ENCODE measurements around the gene NPAS1. TPM values are rescaled to one million over a fixed set of nuclear protein-coding genes. Genes with fewer than 3 reads are reported as not detected.

NPAS1 gene
- polyA plus RNA-seq, 1 donor (not counting 4 experiments of a cell fraction or from before 2014, with no cell fraction given): 0.42 TPM

- Histone ChIP-seq H4K20me1 (ENCODE audit: control insufficient read depth, extremely low read depth, insufficient read depth, low read length) (no peaks in the 10 kb centered on the region), H3K4me1 (ENCODE audit: control insufficient read depth, extremely low read depth, insufficient read depth, low read length) (peaks cover 6% of the 10 kb centered on the region), H3K27me3 (ENCODE audit: control insufficient read depth, extremely low read depth, insufficient read depth, low read length) (no peaks in the 10 kb centered on the region), H3K4me3 (ENCODE audit: control insufficient read depth in 2 of 3, extremely low read depth in 1 of 3, insufficient read depth in 2 of 3, low read depth in 1 of 3, low read length in 3 of 3) (no peak overlapping the region), H3K9ac (ENCODE audit: control insufficient read depth, extremely low read depth, insufficient read depth, low read length) (no peak overlapping the region), H3K79me2 (ENCODE audit: control insufficient read depth, insufficient read depth, low read length) (peaks cover 1% of the 10 kb centered on the region), H3K36me3 (ENCODE audit: control insufficient read depth in 2 of 2, extremely low read depth in 1 of 2, insufficient read depth in 2 of 2, low read length in 2 of 2) (peaks cover 33 to 39% of the 10 kb centered on the region in 2 experiments), H3K27ac (ENCODE audit: control insufficient read depth, insufficient read depth, low read length) (no peak overlapping the region), H3K4me2 (ENCODE audit: control insufficient read depth, extremely low read depth, insufficient read depth, low read depth, low read length) (no peak overlapping the region), H3K9me3 (ENCODE audit: control insufficient read depth, low read depth, low read length) (no peaks in the 10 kb centered on the region), H2AFZ (ENCODE audit: control insufficient read depth, low read length) (no peak overlapping the region), H3K9me1 (ENCODE audit: control insufficient read depth, extremely low read depth, insufficient read depth, low read length) (no peaks in the 10 kb centered on the region)
- TF ChIP-seq CTCF (optimal IDR thresholded peaks at IDR 0.05 in 1 of 3, IDR thresholded peaks at IDR 0.05 in 1 of 3, conservative IDR thresholded peaks at IDR 0.05 in 1 of 3; ENCODE audit: extremely low read depth in 1 of 3, insufficient read depth in 2 of 3, low read length in 3 of 3): no peak
- no peak for TF ChIP-seq EZH2 (IDR thresholded peaks at IDR 0.05; ENCODE audit: low read length)
- no peak for FAIRE-seq
- no peak for DNase-seq (ENCODE audit: low read depth, low spot score)
- dilution Hi-C loops (cut with MboI; ENCODE audit: extremely low pct_ligation_motif_present, low sequenced_read_pairs): no loop called here
Measured at GRCh38 chr19:47081095-47081494, 61.5 kb downstream of the NPAS1 start.

GRCh38 chr19:47082493-47082892 lies 62.9 kb downstream of the NPAS1 start:
- Histone ChIP-seq H3K4me3 (ENCODE audit: control insufficient read depth in 2 of 3, extremely low read depth in 1 of 3, insufficient read depth in 2 of 3, low read depth in 1 of 3, low read length in 3 of 3) (no peak overlapping the region), H3K4me2 (ENCODE audit: control insufficient read depth, extremely low read depth, insufficient read depth, low read depth, low read length) (no peak overlapping the region), H4K20me1 (ENCODE audit: control insufficient read depth, extremely low read depth, insufficient read depth, low read length) (peaks cover 3% of the 10 kb centered on the region), H2AFZ (ENCODE audit: control insufficient read depth, low read length) (no peak overlapping the region), H3K79me2 (ENCODE audit: control insufficient read depth, insufficient read depth, low read length) (no peaks in the 10 kb centered on the region), H3K27ac (ENCODE audit: control insufficient read depth, insufficient read depth, low read length) (no peak overlapping the region), H3K9me3 (ENCODE audit: control insufficient read depth, low read depth, low read length) (no peaks in the 10 kb centered on the region), H3K4me1 (ENCODE audit: control insufficient read depth, extremely low read depth, insufficient read depth, low read length) (peaks cover 6% of the 10 kb centered on the region), H3K36me3 (ENCODE audit: control insufficient read depth in 2 of 2, extremely low read depth in 1 of 2, insufficient read depth in 2 of 2, low read length in 2 of 2) (peaks cover 36 to 43% of the 10 kb centered on the region in 2 experiments), H3K9ac (ENCODE audit: control insufficient read depth, extremely low read depth, insufficient read depth, low read length) (no peak overlapping the region), H3K27me3 (ENCODE audit: control insufficient read depth, extremely low read depth, insufficient read depth, low read length) (no peaks in the 10 kb centered on the region), H3K9me1 (ENCODE audit: control insufficient read depth, extremely low read depth, insufficient read depth, low read length) (no peaks in the 10 kb centered on the region)
- no peak for TF ChIP-seq EZH2 (IDR thresholded peaks at IDR 0.05; ENCODE audit: low read length)
- TF ChIP-seq CTCF (optimal IDR thresholded peaks at IDR 0.05 in 1 of 3, IDR thresholded peaks at IDR 0.05 in 1 of 3, conservative IDR thresholded peaks at IDR 0.05 in 1 of 3; ENCODE audit: extremely low read depth in 1 of 3, insufficient read depth in 2 of 3, low read length in 3 of 3): no peak
- FAIRE-seq (no peak), DNase-seq (ENCODE audit: low read depth, low spot score) (no peak)
- dilution Hi-C loops (cut with MboI; ENCODE audit: extremely low pct_ligation_motif_present, low sequenced_read_pairs): no loop called here
